Measurements from ENCODE around the gene EFHC1. TPM values are rescaled to one million over a fixed set of nuclear protein-coding genes. Genes with fewer than 3 reads are reported as not detected.

Gene EFHC1
- total RNA-seq, 1 experiment from 2014 or later: 15.5 TPM

DNA sequence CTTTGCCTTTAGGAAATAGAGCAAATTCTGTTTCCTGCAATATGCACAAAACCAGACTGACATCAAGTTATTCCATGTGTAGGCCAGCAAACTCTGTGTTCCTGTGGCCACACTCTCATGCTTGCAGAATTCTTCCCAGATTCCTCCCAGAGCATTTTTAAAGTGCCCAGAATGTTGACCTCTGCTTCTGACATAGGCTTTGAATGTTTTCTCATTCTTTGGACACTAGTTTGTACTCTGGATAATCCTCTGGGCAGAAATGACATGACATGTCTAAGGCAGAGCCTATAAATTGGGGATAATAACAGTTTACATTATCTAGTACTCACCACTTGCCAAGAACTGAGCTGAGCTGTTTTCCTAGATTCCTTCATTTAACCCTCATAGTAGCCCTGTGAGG lies 9.2 kb upstream of the EFHC1 start:
- POLR2A ChIA-PET: interaction anchor here (0.6 kb wide), 1 partner anchor 316 kb away, joined by 3 read pairs; no protein-coding TSS in a partner anchor
- H3K36me3 Mint-ChIP-seq: no peaks in the 10 kb centered on the region
- ATAC-seq: no peak
- CTCF ChIA-PET: no interaction called here
- DNase-seq (ENCODE audit: low spot score): no peak
- no peak overlapping the region for H3K4me3 Mint-ChIP-seq
- H3K9me3 Mint-ChIP-seq: no peaks in the 10 kb centered on the region
- no peaks in the 10 kb centered on the region for H3K4me1 Mint-ChIP-seq
- TF ChIP-seq, protein P1, sequence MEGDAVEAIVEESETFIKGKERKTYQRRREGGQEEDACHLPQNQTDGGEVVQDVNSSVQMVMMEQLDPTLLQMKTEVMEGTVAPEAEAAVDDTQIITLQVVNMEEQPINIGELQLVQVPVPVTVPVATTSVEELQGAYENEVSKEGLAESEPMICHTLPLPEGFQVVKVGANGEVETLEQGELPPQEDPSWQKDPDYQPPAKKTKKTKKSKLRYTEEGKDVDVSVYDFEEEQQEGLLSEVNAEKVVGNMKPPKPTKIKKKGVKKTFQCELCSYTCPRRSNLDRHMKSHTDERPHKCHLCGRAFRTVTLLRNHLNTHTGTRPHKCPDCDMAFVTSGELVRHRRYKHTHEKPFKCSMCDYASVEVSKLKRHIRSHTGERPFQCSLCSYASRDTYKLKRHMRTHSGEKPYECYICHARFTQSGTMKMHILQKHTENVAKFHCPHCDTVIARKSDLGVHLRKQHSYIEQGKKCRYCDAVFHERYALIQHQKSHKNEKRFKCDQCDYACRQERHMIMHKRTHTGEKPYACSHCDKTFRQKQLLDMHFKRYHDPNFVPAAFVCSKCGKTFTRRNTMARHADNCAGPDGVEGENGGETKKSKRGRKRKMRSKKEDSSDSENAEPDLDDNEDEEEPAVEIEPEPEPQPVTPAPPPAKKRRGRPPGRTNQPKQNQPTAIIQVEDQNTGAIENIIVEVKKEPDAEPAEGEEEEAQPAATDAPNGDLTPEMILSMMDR (IDR thresholded peaks at IDR 0.05): no peak
- TF ChIP-seq, protein P2, sequence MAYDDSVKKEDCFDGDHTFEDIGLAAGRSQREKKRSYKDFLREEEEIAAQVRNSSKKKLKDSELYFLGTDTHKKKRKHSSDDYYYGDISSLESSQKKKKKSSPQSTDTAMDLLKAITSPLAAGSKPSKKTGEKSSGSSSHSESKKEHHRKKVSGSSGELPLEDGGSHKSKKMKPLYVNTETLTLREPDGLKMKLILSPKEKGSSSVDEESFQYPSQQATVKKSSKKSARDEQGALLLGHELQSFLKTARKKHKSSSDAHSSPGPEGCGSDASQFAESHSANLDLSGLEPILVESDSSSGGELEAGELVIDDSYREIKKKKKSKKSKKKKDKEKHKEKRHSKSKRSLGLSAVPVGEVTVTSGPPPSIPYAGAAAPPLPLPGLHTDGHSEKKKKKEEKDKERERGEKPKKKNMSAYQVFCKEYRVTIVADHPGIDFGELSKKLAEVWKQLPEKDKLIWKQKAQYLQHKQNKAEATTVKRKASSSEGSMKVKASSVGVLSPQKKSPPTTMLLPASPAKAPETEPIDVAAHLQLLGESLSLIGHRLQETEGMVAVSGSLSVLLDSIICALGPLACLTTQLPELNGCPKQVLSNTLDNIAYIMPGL (CRISPR knock-in tag; IDR thresholded peaks at IDR 0.05): no peak
- TF ChIP-seq, protein P3, sequence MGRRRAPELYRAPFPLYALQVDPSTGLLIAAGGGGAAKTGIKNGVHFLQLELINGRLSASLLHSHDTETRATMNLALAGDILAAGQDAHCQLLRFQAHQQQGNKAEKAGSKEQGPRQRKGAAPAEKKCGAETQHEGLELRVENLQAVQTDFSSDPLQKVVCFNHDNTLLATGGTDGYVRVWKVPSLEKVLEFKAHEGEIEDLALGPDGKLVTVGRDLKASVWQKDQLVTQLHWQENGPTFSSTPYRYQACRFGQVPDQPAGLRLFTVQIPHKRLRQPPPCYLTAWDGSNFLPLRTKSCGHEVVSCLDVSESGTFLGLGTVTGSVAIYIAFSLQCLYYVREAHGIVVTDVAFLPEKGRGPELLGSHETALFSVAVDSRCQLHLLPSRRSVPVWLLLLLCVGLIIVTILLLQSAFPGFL (CRISPR knock-in tag; IDR thresholded peaks at IDR 0.05; ENCODE audit: borderline replicate concordance): no peak
- no peak overlapping the region for H3K27ac Mint-ChIP-seq
- no peaks in the 10 kb centered on the region for H3K27me3 Mint-ChIP-seq (ENCODE audit: low read depth)

- no peak for TF ChIP-seq ZNF232 (CRISPR knock-in tag; IDR thresholded peaks at IDR 0.05)
- TF ChIP-seq ZNF671 (CRISPR knock-in tag; IDR thresholded peaks at IDR 0.05): no peak
- no peak for TF ChIP-seq SP1 (CRISPR knock-in tag; conservative IDR thresholded peaks at IDR 0.05)
- no peak for TF ChIP-seq USF2 (CRISPR knock-in tag; IDR thresholded peaks at IDR 0.05)
- no peak for TF ChIP-seq EMX1 (CRISPR knock-in tag; IDR thresholded peaks at IDR 0.05)
- no peak for TF ChIP-seq KAT7 (CRISPR knock-in tag; IDR thresholded peaks at IDR 0.05; ENCODE audit: borderline replicate concordance)
- TF ChIP-seq ZNF396 (CRISPR knock-in tag; IDR thresholded peaks at IDR 0.05; ENCODE audit: borderline replicate concordance): no peak
- TF ChIP-seq ZNF121 (CRISPR knock-in tag; IDR thresholded peaks at IDR 0.05): no peak
- TF ChIP-seq PRRX2 (CRISPR knock-in tag; IDR thresholded peaks at IDR 0.05): no peak
- TF ChIP-seq NR1H2 (CRISPR knock-in tag; IDR thresholded peaks at IDR 0.05): no peak
- no peak for TF ChIP-seq MAX (CRISPR knock-in tag; IDR thresholded peaks at IDR 0.05)
- no peak for TF ChIP-seq TCF7 (CRISPR knock-in tag; IDR thresholded peaks at IDR 0.05; ENCODE audit: low read depth)
- no peak for TF ChIP-seq ZNF317 (CRISPR knock-in tag; IDR thresholded peaks at IDR 0.05; ENCODE audit: borderline replicate concordance, low read depth)
- no peak for TF ChIP-seq ZNF423 (CRISPR knock-in tag; IDR thresholded peaks at IDR 0.05)
- no peak for TF ChIP-seq ZNF416 (CRISPR knock-in tag; IDR thresholded peaks at IDR 0.05)
- TF ChIP-seq ZNF425 (CRISPR knock-in tag; conservative IDR thresholded peaks at IDR 0.05): no peak
- TF ChIP-seq HMGA2 (CRISPR knock-in tag; IDR thresholded peaks at IDR 0.05): no peak
- TF ChIP-seq, protein P1 (IDR thresholded peaks at IDR 0.05): no peak
- TF ChIP-seq NR2C2 (CRISPR knock-in tag; IDR thresholded peaks at IDR 0.05): no peak
- TF ChIP-seq, protein P4, sequence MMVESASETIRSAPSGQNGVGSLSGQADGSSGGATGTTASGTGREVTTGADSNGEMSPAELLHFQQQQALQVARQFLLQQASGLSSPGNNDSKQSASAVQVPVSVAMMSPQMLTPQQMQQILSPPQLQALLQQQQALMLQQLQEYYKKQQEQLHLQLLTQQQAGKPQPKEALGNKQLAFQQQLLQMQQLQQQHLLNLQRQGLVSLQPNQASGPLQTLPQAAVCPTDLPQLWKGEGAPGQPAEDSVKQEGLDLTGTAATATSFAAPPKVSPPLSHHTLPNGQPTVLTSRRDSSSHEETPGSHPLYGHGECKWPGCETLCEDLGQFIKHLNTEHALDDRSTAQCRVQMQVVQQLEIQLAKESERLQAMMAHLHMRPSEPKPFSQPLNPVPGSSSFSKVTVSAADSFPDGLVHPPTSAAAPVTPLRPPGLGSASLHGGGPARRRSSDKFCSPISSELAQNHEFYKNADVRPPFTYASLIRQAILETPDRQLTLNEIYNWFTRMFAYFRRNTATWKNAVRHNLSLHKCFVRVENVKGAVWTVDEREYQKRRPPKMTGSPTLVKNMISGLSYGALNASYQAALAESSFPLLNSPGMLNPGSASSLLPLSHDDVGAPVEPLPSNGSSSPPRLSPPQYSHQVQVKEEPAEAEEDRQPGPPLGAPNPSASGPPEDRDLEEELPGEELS (CRISPR knock-in tag; IDR thresholded peaks at IDR 0.05): no peak
- H3K4me3 Mint-ChIP-seq: no peak overlapping the region
- H3K36me3 Mint-ChIP-seq: no peaks in the 10 kb centered on the region
- POLR2A ChIA-PET: no interaction called here
- CTCF ChIA-PET: interaction anchor here (1.2 kb wide), 1 partner anchor 12 kb away, joined by 3 read pairs; no protein-coding TSS in a partner anchor
- ATAC-seq (no peak), DNase-seq (ENCODE audit: low spot score) (no peak)
- H3K4me1 Mint-ChIP-seq: peaks cover 5% of the 10 kb centered on the region
- no peaks in the 10 kb centered on the region for H3K27me3 Mint-ChIP-seq (ENCODE audit: low read depth)
- H3K9me3 Mint-ChIP-seq: no peaks in the 10 kb centered on the region
- H3K27ac Mint-ChIP-seq: no peak overlapping the region
Observed at GRCh38 chr6:52411911-52412310, 8.2 kb upstream of the EFHC1 start.

Data from WTC11 (cell line).